HG03060 (cell line): Measurements from ENCODE around the gene CALCB.
"Not testable (repeated sequence)": the region's sequence is repeated elsewhere in the genome, so short reads cannot be mapped to it uniquely, and the experiment has no call there.

ENCODE experiments used
- ATAC-seq: cut with Tn5 transposase; IDR thresholded peaks from one replicate; pipeline ENCODE4 v1.9.1; 2021; ENCODE audit warnings: low read depth, moderate number of reproducible peaks; ENCODE audit not compliant: unreplicated experiment

The CALCB gene, protein sequence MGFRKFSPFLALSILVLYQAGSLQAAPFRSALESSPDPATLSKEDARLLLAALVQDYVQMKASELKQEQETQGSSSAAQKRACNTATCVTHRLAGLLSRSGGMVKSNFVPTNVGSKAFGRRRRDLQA

DNA sequence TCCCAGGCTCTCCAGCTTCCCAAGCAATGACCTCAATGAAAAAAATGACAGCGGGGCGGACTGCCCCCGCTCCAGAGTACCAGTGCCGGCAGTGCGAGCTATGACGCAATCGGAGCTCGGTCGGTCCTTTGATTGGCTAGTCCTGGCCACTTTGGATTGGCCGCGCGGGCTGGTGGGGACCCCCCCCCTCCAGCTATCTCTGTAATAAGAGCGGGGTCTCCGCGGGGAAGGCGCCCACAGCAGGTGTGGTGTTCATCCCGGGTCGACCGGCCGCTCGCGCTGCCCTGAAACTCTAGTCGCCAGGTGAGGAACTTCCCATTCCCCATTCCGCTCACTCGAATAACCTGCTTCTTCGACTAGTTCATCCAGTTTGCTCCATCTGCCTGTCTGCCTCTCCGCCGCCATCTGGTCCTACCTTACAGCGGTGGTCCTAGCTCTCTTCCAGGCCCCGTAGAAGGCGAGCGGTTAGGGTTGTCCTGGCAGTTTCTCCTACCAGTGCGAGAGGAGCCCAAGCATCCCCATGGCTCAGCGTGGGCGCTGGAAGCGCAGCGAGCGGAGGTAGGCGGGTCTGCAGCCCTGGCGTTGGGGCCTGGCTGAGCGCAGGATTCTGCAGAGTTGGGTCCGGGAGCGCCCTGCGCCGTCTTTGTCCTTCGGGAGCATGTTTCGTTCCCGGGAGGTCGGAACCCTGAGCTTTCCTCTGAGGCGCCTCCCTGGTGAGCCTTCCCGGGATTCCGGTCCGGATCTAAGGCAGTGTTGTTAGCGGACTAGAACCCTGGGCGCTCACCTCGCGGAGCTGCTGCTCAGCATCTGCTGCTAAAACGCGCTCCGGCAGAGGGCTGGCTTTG is at the start of gene CALCB:
TSS of gene CALCB (plus strand) at position 233 of the 845 bp plus-strand sequence. CDS start 1,126 bp downstream, outside the sequence.
- ATAC-seq = no peak

- no peak for ATAC-seq
Measured at GRCh38 chr11:15027011-15027410, 46.4 kb upstream of the CALCB start.

GRCh38 chr11:15027956-15028355 is 45.4 kb upstream of the CALCB start:
- ATAC-seq = no peak

DNA sequence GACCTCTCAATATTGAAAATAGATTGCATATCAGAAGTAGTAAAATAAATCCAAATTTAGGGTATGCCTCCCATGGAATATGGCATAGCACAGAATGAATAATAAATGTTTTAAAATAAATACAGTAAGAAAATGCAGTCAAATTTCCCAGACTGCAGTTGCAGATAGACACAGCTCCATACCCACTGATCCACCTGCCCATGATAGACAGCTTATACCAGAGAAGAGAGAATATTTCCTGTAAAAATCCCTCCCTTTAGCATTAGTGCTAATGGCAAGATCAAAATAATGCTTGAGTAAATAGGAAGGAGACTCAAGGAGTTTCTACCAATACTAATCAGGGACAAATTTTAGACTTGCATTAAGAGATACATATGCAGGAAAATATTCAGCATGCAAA is 45.0 kb upstream of the CALCB start:
- no peak for ATAC-seq

DNA sequence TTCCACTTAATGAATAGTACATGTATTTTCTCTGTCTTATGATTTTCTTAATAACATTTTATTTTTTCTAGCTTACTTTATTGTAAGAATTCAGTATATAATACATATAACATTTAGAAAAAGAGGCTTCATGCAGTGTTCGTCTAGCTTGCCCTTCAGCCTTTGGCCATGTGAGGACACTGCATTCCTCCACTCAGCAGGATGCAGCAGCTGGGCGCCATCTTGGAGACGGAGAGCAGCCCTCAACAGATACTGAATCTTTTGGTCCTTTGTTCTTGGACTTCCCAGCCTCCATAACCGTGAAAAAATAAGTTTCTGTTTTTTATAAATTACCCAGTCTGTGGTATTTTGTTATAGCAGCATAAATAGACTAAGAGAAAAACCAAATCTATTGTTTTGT is 41.4 kb upstream of the CALCB start:
- not testable (repeated sequence) for ATAC-seq

DNA sequence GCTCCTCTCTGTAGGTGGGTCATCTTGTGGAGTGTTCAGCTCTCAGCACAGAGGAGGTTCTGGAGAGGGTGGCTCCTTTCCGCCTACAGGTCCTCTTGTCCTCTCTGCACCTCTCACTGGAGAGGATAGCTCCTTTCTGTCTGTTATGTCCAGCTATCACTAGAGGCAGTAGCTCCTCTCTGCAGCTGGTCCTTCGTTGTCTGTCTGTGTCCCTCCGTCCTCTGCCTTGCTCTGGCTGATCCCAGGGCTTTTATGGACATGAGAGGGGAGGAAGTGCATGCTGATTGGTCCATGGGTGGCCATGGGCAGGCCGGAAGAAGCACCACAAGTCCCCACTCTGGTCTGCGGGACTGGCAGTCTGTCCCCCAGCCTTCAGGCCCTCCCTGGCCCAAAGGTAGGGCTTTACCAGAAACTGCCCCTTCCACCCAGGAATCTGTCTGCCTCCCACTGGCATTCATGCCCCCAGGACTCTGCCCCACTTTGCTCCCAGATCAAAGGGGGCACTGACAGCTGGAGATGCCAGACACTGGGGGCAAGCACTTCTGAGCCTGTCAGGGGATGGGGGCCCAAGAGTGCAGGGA is 38.6 kb upstream of the CALCB start:
- ATAC-seq = no peak

- no peak for ATAC-seq
Measured at GRCh38 chr11:15035283-15035682, 38.1 kb upstream of the CALCB start.

GRCh38 chr11:15038963-15039362 is 34.4 kb upstream of the CALCB start:
- no peak for ATAC-seq

- ATAC-seq = no peak
Measured at GRCh38 chr11:15045209-15045608, 28.2 kb upstream of the CALCB start.

DNA sequence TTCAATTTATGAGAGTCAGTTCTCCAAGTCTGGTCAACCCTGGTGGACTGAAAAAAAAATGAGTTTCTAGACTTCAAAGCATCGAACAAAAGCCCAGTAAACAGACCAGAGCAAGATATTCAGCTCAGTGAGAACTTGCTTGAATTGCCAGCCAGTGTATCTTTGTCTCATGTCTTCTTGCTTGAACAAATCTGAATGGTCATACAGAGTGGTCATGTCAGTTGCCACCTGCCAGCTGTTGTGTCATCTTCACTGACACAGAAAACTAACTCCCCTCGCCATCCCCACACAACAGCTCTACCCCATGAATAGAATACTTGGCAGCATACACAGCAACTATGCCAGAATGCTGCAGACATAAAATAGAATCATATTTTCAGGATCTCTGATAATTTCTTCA is 27.5 kb upstream of the CALCB start:
- ATAC-seq = no peak

DNA sequence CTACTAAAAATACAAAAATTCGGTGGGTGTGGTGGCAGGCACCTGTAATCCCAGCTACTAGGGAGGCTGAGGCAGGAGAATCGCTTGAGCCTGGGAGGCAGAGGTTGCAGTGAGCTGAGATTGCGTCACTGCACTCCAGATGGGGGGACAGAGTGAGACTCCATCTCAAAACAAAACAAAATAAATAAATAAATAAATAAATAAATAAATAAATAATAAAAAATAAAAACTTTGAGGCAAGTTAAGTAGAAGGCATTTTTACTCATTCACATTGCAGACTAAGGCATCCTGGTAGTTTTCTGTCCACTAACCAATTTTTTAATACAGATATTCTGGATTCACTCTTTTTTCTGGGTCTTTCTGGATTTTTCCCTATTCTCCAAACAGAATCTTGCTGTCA is 26.7 kb upstream of the CALCB start:
- ATAC-seq = not testable (repeated sequence)

DNA sequence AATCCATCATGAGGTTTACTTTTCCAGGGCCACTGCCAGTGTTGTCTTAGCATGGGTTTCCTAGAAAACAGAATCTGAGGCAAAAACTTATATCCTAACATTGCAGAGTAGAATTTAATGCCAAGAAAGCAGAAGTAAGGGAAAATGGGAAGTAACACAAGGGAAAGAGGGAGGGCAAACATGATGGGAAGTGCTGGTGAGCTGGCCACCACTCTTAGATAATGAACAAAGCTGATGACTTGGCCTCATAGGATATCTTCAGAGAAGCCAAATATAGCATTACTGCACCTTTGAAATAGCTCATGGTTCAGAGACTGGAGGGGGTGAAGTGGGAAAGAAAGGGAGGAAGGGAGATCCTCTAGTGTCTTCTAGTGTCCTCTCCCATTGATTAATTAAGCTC is 24.8 kb upstream of the CALCB start:
- ATAC-seq = no peak

- ATAC-seq = no peak
Measured at GRCh38 chr11:15053191-15053685, 20.2 kb upstream of the CALCB start.

GRCh38 chr11:15055620-15056356 is 17.6 kb upstream of the CALCB start:
- ATAC-seq = no peak

DNA sequence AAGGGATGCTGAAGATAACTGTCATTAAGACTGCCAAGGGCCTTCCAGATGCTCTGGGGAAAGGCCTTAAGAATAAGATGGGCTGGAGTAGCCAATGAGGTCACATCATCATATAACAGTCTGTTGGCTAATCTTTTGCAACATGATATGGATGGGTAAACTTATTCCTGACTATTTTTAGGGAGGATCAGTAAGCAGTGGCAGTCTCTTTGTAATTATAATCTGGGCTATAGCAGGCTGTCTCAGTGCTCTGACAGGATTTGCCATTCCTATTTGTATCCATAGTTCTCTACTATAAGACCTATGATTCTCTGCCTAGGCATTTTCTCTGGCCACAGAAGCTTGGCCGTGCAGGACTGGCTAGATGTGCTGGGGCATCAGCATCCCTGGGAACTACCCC is 16.1 kb upstream of the CALCB start:
- ATAC-seq = no peak

GRCh38 chr11:15059132-15059915 is 14.1 kb upstream of the CALCB start:
- ATAC-seq = no peak

DNA sequence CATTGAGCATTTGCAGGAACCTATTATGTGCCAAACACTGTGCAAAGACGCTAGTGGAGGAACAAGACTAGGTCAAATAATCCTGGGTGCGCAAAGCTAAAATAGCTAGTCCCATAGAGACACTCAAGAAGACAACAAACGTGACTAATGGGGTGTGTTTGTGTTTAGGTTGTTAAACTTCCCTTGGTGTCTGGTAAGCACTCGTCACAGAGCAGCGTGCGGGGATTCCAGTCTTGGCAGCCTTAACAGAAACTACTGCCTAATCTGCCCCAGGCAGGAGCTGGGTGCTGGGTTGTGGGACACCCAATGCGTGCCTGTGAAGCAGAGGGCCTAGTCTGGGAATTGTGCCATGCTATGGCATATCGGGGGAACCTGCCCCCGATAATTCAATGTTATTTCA is 10.8 kb upstream of the CALCB start:
- ATAC-seq = no peak

- ATAC-seq = not testable (repeated sequence)
Measured at GRCh38 chr11:15069751-15070150, 3.6 kb upstream of the CALCB start.

- no peak for ATAC-seq
Measured at GRCh38 chr11:15071556-15072255, 1.7 kb upstream of the CALCB start.
